B cell (primary cell): ENCODE data around the gene BHLHA9. TPM values are rescaled to one million over a fixed set of nuclear protein-coding genes. Genes with fewer than 3 reads are reported as not detected.

ENCODE experiments used
- ATAC-seq: fragments of 200-7000 bp; cut with Tn5 transposase; one replicate; pipeline ENCODE4 v1.10.0; 2021; ENCODE audit warnings: low read depth, mild to moderate bottlenecking, moderate number of reproducible peaks, moderate library complexity
- CTCF ChIA-PET: fragments of 350-600 bp; sonication (Branson Sonifier 250); formaldehyde crosslinking; loops from one replicate; lab custom pipeline; 2021; ENCODE audit warnings: antibody characterized with exemption, inconsistent platforms; lab: Charles Lee
- POLR2A ChIA-PET: fragments of 350-600 bp; sonication (Branson Sonifier 250); formaldehyde crosslinking; loops from one replicate; lab custom pipeline; 2021; ENCODE audit warnings: antibody characterized with exemption; lab: Charles Lee
- DNase-seq: peaks from one replicate; pipeline ENCODE4 v3.0.0; 2013
- H2AFZ ChIP-seq: 2 replicates; pipeline ENCODE4 v1.6.1; 2012; ENCODE audit warnings: mild to moderate bottlenecking, low read depth, low read length; ENCODE audit not compliant: insufficient read depth, poor library complexity, severe bottlenecking
- H3K27ac ChIP-seq, 2 donors: 1 replicate in 1 of 2; 2 replicates in 1 of 2; pipeline ENCODE4 v1.5.1; 2012 to 2013; ENCODE audit warnings: low read length in 2 of 2, mild to moderate bottlenecking in 2 of 2, moderate library complexity in 1 of 2
- H3K27me3 ChIP-seq, 4 experiments: fragments of 200-600 bp in 1 of 4; sonication (generic) in 1 of 4; replicated peaks in 1 of 4; 1 replicate in 2 of 4; 2 replicates in 2 of 4; pipeline versions ENCODE4 v1.6.1 to v1.7.0; 2013 to 2016; ENCODE audit warnings: low read length in 3 of 4, mild to moderate bottlenecking in 2 of 4, mixed read lengths in 1 of 4, moderate library complexity in 1 of 4; ENCODE audit not compliant: insufficient read depth in 4 of 4, control insufficient read depth in 3 of 4; ENCODE audit errors: control extremely low read depth in 1 of 4
- H3K36me3 ChIP-seq, 2 experiments: replicated peaks in 1 of 2; 1 replicate in 1 of 2; 2 replicates in 1 of 2; pipeline versions ENCODE4 v1.6.1 to v1.7.1; 2013; ENCODE audit warnings: low read length in 1 of 2; ENCODE audit not compliant: insufficient read depth in 2 of 2, control insufficient read depth in 1 of 2; ENCODE audit errors: control extremely low read depth in 1 of 2, extremely low read depth in 1 of 2
- H3K4me1 ChIP-seq, 2 donors: fragments of 200-600 bp in 1 of 2; sonication (generic) in 1 of 2; 1 replicate in 1 of 2; 2 replicates in 1 of 2; pipeline versions ENCODE4 v1.5.1 to v1.6.1; 2013 to 2017; ENCODE audit warnings: low read length in 2 of 2; ENCODE audit not compliant: control insufficient read depth in 2 of 2, insufficient read depth in 2 of 2
- H3K4me2 ChIP-seq: replicated peaks from 2 replicates; pipeline ENCODE3; 2012; ENCODE audit warnings: mild to moderate bottlenecking, low read depth, low read length; ENCODE audit not compliant: poor library complexity, severe bottlenecking
- H3K4me3 ChIP-seq, 5 experiments: fragments of 200-600 bp in 1 of 5; sonication (generic) in 1 of 5; 1 replicate in 3 of 5; 2 replicates in 2 of 5; pipeline versions ENCODE4 v1.5.1 to v1.7.0; 2011 to 2016; ENCODE audit warnings: low read length in 4 of 5, mild to moderate bottlenecking in 4 of 5, low read depth in 2 of 5, control low read depth in 1 of 5, moderate library complexity in 1 of 5; ENCODE audit not compliant: insufficient read depth in 1 of 5; ENCODE audit errors: control extremely low read depth in 1 of 5, extremely low read depth in 1 of 5
- H3K79me2 ChIP-seq: fragments of 200-600 bp; sonication (generic); one replicate; pipeline ENCODE4 v1.6.0; 2016; ENCODE audit warnings: low read length; ENCODE audit not compliant: control insufficient read depth, insufficient read depth
- H3K9ac ChIP-seq: fragments of 200-600 bp; sonication (generic); 2 replicates; pipeline ENCODE4 v1.6.1; 2017; ENCODE audit warnings: mild to moderate bottlenecking, low read length, moderate library complexity
- H3K9me3 ChIP-seq, 3 donors: one replicate each; pipeline versions ENCODE4 v1.6.1 to v1.7.1; 2013; ENCODE audit warnings: low read length in 2 of 3; ENCODE audit not compliant: control insufficient read depth in 2 of 3, insufficient read depth in 1 of 3; ENCODE audit errors: control extremely low read depth in 1 of 3
- H4K20me1 ChIP-seq: 2 replicates; pipeline ENCODE4 v1.6.0; 2012; ENCODE audit warnings: mild to moderate bottlenecking, low read length; ENCODE audit not compliant: insufficient read depth, control insufficient read depth, poor library complexity, severe bottlenecking
- H3K27ac Mint-ChIP-seq: one replicate; pipeline ENCODE4 v1.8.0; 2021; ENCODE audit warnings: mixed read lengths
- H3K27me3 Mint-ChIP-seq: one replicate; pipeline ENCODE4 v1.8.0; 2021; ENCODE audit warnings: mixed read lengths
- H3K4me1 Mint-ChIP-seq: one replicate; pipeline ENCODE4 v1.8.0; 2021; ENCODE audit warnings: mixed read lengths
- H3K4me3 Mint-ChIP-seq: one replicate; pipeline ENCODE4 v1.8.0; 2021; ENCODE audit warnings: mixed read lengths
- H3K9me3 Mint-ChIP-seq: one replicate; pipeline ENCODE4 v1.8.0; 2022; ENCODE audit warnings: mixed read lengths; ENCODE audit not compliant: insufficient read depth
- EZH2 ChIP-seq: IDR thresholded peaks from 2 replicates; pipeline ENCODE4 v1.6.1; 2012; ENCODE audit warnings: borderline replicate concordance, low read depth, mild to moderate bottlenecking, moderate library complexity, low read length; ENCODE audit not compliant: insufficient read depth, poor library complexity, severe bottlenecking
- WGBS: methylation state at CpG from one replicate; pipeline ENCODE4 v1.1.5; 2013; ENCODE audit warnings: missing lambda C conversion rate; ENCODE audit not compliant: insufficient coverage; 5-methylcytosine and 5-hydroxymethylcytosine counted together
- intact Hi-C: fragments of 100-400 bp; cut with micrococcal nuclease; formaldehyde crosslinking; loops from one replicate; pipeline ENCODE4 v1.10.0; 2022
- polyA plus RNA-seq: library from polyadenylated mRNA; depleted of rRNA; stranded (reverse); fragments of >200 nt; gene quantifications from 2 replicates; pipeline ENCODE4 v1.2.3, GENCODE V29; 2012
- total RNA-seq, 2 donors: library from RNA; stranded (reverse); fragments of 120-200 nt in 1 of 2; gene quantifications; 1 replicate in 1 of 2; 2 replicates in 1 of 2; pipeline versions ENCODE4 v1.2.3 to v1.2.4, GENCODE V29; 2013 to 2022
- TF ChIP-seq, protein P1 (sequence below): fragments of 200-600 bp; IDR thresholded peaks from one replicate; pipeline ENCODE4 v1.8.0; 2022; ENCODE audit warnings: antibody characterized with exemption, mild to moderate bottlenecking

The BHLHA9 gene
- total and polyA plus RNA-seq, 2 donors (not counting 1 experiment from before 2014, with no cell fraction given): not detected

DNA sequence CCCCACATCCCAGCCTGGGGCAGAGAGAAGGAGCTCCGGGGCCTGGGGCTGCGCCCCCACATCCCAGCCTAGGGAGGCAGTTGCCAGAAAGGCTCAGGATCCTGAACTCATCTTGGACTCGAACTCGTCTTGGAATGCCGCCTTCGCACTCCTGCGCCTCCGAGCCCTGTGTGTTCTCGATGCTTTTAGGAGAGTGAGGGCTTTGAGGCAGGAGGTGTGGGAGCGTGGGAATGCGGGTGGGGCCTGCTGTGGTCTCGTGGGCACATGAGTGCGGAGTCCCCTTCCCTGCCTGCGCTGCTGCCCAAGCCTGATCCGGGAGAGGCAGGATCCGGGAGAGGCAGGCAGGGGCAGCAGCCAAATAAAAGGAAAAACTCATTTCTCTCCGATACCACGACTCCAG lies 1.2 kb downstream of the BHLHA9 start:
- WGBS: 70% methylated on average over 17 of the region's 18 CpGs

DNA sequence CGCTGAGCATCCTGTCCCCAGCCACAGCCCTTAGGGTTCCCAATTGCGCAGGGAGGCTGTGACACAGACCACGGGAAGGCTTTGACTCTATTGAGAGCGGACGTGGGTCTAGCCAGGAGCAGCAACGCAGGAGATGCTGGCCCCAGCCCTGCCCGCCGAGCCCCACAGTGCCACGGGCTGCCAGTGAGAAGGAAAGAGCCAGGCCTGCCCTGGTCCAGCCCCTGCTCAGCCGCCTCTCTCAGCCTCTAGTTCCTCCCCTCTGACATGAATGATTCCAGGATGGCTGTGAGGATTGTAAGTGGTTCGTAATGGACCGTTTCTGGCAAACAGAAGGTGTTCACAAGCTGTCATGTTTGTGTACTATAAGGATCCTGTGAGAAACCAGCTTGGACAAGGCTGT lies 2.5 kb downstream of the BHLHA9 start:
- ChIA-PET POLR2A (interaction anchor here (0.6 kb wide), 1 partner anchor 59 kb away, joined by 3 read pairs; no protein-coding TSS in a partner anchor), CTCF (interaction anchor here (1.0 to 2.0 kb wide), 3 partner anchors 12 to 260 kb away, joined by 3 to 7 read pairs (median 5); no protein-coding TSS in a partner anchor)
- Histone ChIP-seq H3K36me3 (no peaks in the 10 kb centered on the region), H3K79me2 (no peaks in the 10 kb centered on the region), H3K27ac (no peak overlapping the region), H3K27me3 (peaks cover 0 to 30% (median 5%) of the 10 kb centered on the region in 4 experiments), H3K4me3 (no peak overlapping the region), H3K9ac (no peak overlapping the region), H3K4me2 (no peak overlapping the region), H3K4me1 (peaks cover 17% of the 10 kb centered on the region in 2 donors), H3K9me3 (peaks cover 0 to 3% (median 0%) of the 10 kb centered on the region in 3 donors), H4K20me1 (no peaks in the 10 kb centered on the region), H2AFZ (no peak overlapping the region)
- Mint-ChIP-seq H3K9me3 (no peaks in the 10 kb centered on the region), H3K27me3 (peaks cover 16% of the 10 kb centered on the region), H3K4me3 (no peak overlapping the region), H3K27ac (no peak overlapping the region), H3K4me1 (peaks cover 24% of the 10 kb centered on the region)
- intact Hi-C loops: no loop called here
- TF ChIP-seq EZH2: no peak
- TF ChIP-seq, protein P1, sequence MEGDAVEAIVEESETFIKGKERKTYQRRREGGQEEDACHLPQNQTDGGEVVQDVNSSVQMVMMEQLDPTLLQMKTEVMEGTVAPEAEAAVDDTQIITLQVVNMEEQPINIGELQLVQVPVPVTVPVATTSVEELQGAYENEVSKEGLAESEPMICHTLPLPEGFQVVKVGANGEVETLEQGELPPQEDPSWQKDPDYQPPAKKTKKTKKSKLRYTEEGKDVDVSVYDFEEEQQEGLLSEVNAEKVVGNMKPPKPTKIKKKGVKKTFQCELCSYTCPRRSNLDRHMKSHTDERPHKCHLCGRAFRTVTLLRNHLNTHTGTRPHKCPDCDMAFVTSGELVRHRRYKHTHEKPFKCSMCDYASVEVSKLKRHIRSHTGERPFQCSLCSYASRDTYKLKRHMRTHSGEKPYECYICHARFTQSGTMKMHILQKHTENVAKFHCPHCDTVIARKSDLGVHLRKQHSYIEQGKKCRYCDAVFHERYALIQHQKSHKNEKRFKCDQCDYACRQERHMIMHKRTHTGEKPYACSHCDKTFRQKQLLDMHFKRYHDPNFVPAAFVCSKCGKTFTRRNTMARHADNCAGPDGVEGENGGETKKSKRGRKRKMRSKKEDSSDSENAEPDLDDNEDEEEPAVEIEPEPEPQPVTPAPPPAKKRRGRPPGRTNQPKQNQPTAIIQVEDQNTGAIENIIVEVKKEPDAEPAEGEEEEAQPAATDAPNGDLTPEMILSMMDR: no peak
- DNase-seq: no peak
- ATAC-seq: no peak
- 84% methylated on average over 9 of the region's 12 CpGs for WGBS

More for the DNA sequence above, 1.2 kb downstream of the BHLHA9 start:
- POLR2A ChIA-PET: interaction anchor here (0.5 kb wide), 1 partner anchor 23 kb away, joined by 6 read pairs; no protein-coding TSS in a partner anchor
- Histone ChIP-seq H3K9ac (no peak overlapping the region), H3K27me3 (peaks cover 0 to 25% (median 5%) of the 10 kb centered on the region in 4 experiments), H4K20me1 (no peaks in the 10 kb centered on the region), H3K36me3 (no peaks in the 10 kb centered on the region), H3K79me2 (no peaks in the 10 kb centered on the region), H2AFZ (no peak overlapping the region), H3K4me1 (peaks cover 17 to 23% of the 10 kb centered on the region in 2 donors), H3K4me3 (no peak overlapping the region), H3K27ac (no peak overlapping the region), H3K9me3 (peaks cover 0 to 3% (median 0%) of the 10 kb centered on the region in 3 donors), H3K4me2 (no peak overlapping the region)
- CTCF ChIA-PET: interaction anchor here (0.6 to 2.0 kb wide), 3 partner anchors 11 to 95 kb away, joined by 3 to 7 read pairs (median 5); no protein-coding TSS in a partner anchor
- ATAC-seq (no peak), DNase-seq (no peak)
- Mint-ChIP-seq H3K9me3 (no peaks in the 10 kb centered on the region), H3K4me1 (peaks cover 30% of the 10 kb centered on the region), H3K27me3 (peaks cover 16% of the 10 kb centered on the region), H3K4me3 (no peak overlapping the region), H3K27ac (no peak overlapping the region)
- no peak for TF ChIP-seq EZH2
- TF ChIP-seq, protein P1: no peak
- intact Hi-C loops: no loop called here
